Panc1 (cell line): ENCODE measurements around the gene CEBPZ. TPM values are rescaled to one million over a fixed set of nuclear protein-coding genes. Genes with fewer than 3 reads are reported as not detected.
A peak's percentile ranks its signal among the peaks of the same experiment; 100 is the strongest.

ENCODE experiments used
- ATAC-seq: fragments of 200-7000 bp; cut with Tn5 transposase; 2 replicates; pipeline ENCODE4 v1.9.1; 2020; ENCODE audit warnings: mild to moderate bottlenecking, moderate library complexity
- BruUV-seq: library from RNA; stranded (reverse); fragments of 400-500 nt; replicated peaks from 2 replicates; lab custom pipeline; 2021; lab: Mats Ljungman, UMichigan
- CTCF ChIA-PET: fragments of 300-600 bp; sonication (Branson Sonifier 250); formaldehyde crosslinking; loops from one replicate; lab custom pipeline; 2022; ENCODE audit warnings: antibody characterized with exemption; lab: Charles Lee
- POLR2A ChIA-PET: fragments of 300-600 bp; sonication (Branson Sonifier 250); formaldehyde crosslinking; loops from one replicate; lab custom pipeline; 2022; ENCODE audit warnings: antibody characterized with exemption; lab: Charles Lee
- DNase-seq: peaks from one replicate; pipeline ENCODE4 v3.0.0-alpha.2; 2010; ENCODE audit warnings: low read depth, low spot score
- H3K27ac ChIP-seq: 2 replicates; pipeline ENCODE4 v1.5.1; 2011; ENCODE audit warnings: mild to moderate bottlenecking, low read length, inconsistent platforms
- H3K27me3 ChIP-seq: fragments of 200-500 bp; sonication (Bioruptor generic); 2 replicates; pipeline ENCODE4 v1.6.0; 2014; ENCODE audit warnings: low read length, inconsistent platforms; ENCODE audit not compliant: control insufficient read depth, insufficient read depth
- H3K36me3 ChIP-seq: fragments of 200-500 bp; sonication (Bioruptor generic); 2 replicates; pipeline ENCODE4 v1.5.1; 2014; ENCODE audit warnings: inconsistent platforms, mild to moderate bottlenecking, low read length, moderate library complexity; ENCODE audit not compliant: control insufficient read depth, insufficient read depth
- H3K4me1 ChIP-seq: 2 replicates; pipeline ENCODE4 v1.5.1; 2011; ENCODE audit warnings: inconsistent platforms, mild to moderate bottlenecking, low read length, moderate library complexity; ENCODE audit not compliant: control insufficient read depth, insufficient read depth
- H3K4me3 ChIP-seq, 2 experiments: 2 replicates each; pipeline ENCODE4 v1.5.1; 2011 to 2012; ENCODE audit warnings: low read depth in 2 of 2, low read length in 2 of 2, mild to moderate bottlenecking in 2 of 2, inconsistent platforms in 1 of 2, moderate library complexity in 1 of 2
- H3K9me3 ChIP-seq: fragments of 200-500 bp; sonication (Bioruptor generic); 2 replicates; pipeline ENCODE4 v1.5.1; 2014; ENCODE audit warnings: low read depth, mild to moderate bottlenecking, inconsistent platforms, low read length, moderate library complexity; ENCODE audit not compliant: control insufficient read depth, insufficient read depth
- CTCF ChIP-seq: fragments of 450-650 bp; IDR thresholded peaks from 2 replicates; pipeline ENCODE4 v1.5.1; 2017; ENCODE audit warnings: mild to moderate bottlenecking
- POLR2AphosphoS5 ChIP-seq: IDR thresholded peaks from 2 replicates; pipeline ENCODE4 v1.6.1; 2012; ENCODE audit warnings: mild to moderate bottlenecking, low read depth, low read length, moderate library complexity
- REST ChIP-seq, 2 experiments: IDR thresholded peaks; 2 replicates each; pipeline ENCODE4 v1.6.1; 2011 to 2012; ENCODE audit warnings: low read depth in 2 of 2, control low read depth in 1 of 2, low read length in 1 of 2, mild to moderate bottlenecking in 1 of 2, moderate library complexity in 1 of 2; ENCODE audit not compliant: insufficient read depth in 1 of 2
- SIN3A ChIP-seq: IDR thresholded peaks from 2 replicates; pipeline ENCODE4 v1.6.1; 2012; ENCODE audit warnings: low read depth, mild to moderate bottlenecking, low read length, moderate library complexity, borderline replicate concordance; ENCODE audit not compliant: insufficient read depth
- TCF7L2 ChIP-seq: IDR thresholded peaks from 2 replicates; pipeline ENCODE4 v1.6.1; 2011; ENCODE audit warnings: mild to moderate bottlenecking, low read depth, low read length, inconsistent platforms
- in situ Hi-C: cut with HindIII; loops from 2 replicates; pipeline ENCODE4 v1.10.0; 2016; ENCODE audit warnings: low sequenced_read_pairs, low pct_unique_long_range_greater_than_20kb
- intact Hi-C: fragments of 100-400 bp; cut with micrococcal nuclease; formaldehyde crosslinking; loops from one replicate; pipeline ENCODE4 v1.10.0; 2022; ENCODE audit not compliant: unreplicated experiment
- total RNA-seq: library from RNA; stranded (reverse); gene quantifications from one replicate; pipeline ENCODE4 v1.2.1, GENCODE V29; 2021; ENCODE audit not compliant: unreplicated experiment

CEBPZ gene
- total RNA-seq, 1 experiment from 2014 or later, result 63.8 TPM

- no TSS peak for BruUV-seq
- POLR2A ChIA-PET, result no interaction called here
- ATAC-seq (no peak), DNase-seq (no peak)
- Histone ChIP-seq H3K4me3 (no peak overlapping the region), H3K27ac (no peak overlapping the region), H3K36me3 (peaks cover 17% of the 10 kb centered on the region), H3K27me3 (no peaks in the 10 kb centered on the region), H3K9me3 (no peaks in the 10 kb centered on the region), H3K4me1 (no peaks in the 10 kb centered on the region)
- intact Hi-C loops (no loop called here), in situ Hi-C loops (no loop called here)
- TF ChIP-seq TCF7L2 (no peak), SIN3A (no peak), POLR2AphosphoS5 (no peak), CTCF (no peak), REST (IDR thresholded peaks at IDR 0.05; ENCODE audit: insufficient read depth in 1 of 2, low read depth in 2 of 2, low read length in 1 of 2) (no peak)
- CTCF ChIA-PET, result no interaction called here
Observed at GRCh38 chr2:37271376-37272067, 40.1 kb upstream of the CEBPZ start.

- in situ Hi-C loops, result no loop called here
- no TSS peak for BruUV-seq
- H3K4me3 ChIP-seq, result no peak overlapping the region
- POLR2A ChIA-PET, result no interaction called here
- H3K4me1 ChIP-seq, result no peaks in the 10 kb centered on the region
- TF ChIP-seq CTCF (no peak), SIN3A (no peak), REST (IDR thresholded peaks at IDR 0.05; ENCODE audit: insufficient read depth in 1 of 2, low read depth in 2 of 2, low read length in 1 of 2) (peak in 1 of 2 experiments; percentile 53; a peak in 1 of 4 replicates), POLR2AphosphoS5 (no peak), TCF7L2 (no peak)
- DNase-seq (no peak), ATAC-seq (no peak)
- intact Hi-C loops, result no loop called here
- H3K9me3 ChIP-seq, result no peaks in the 10 kb centered on the region
- H3K27me3 ChIP-seq, result no peaks in the 10 kb centered on the region
- CTCF ChIA-PET, result no interaction called here
- H3K36me3 ChIP-seq, result peaks cover 5% of the 10 kb centered on the region
- H3K27ac ChIP-seq, result no peak overlapping the region
Observed at GRCh38 chr2:37268111-37268510, 36.7 kb upstream of the CEBPZ start.
